Muscle of back (tissue), 11 donors: ENCODE results near the gene INHBB. TPM values are rescaled to one million over a fixed set of nuclear protein-coding genes. Genes with fewer than 3 reads are reported as not detected.
A peak's percentile ranks its signal among the peaks of the same experiment; 100 is the strongest.
"Not testable (repeated sequence)": the region's sequence is repeated elsewhere in the genome, so short reads cannot be mapped to it uniquely, and the experiment has no call there.

ENCODE experiments used
- DNase-seq, 3 donors: peaks; one replicate each; pipeline versions ENCODE4 v3.0.0 to v3.0.0-alpha.2; 2013
- polyA plus RNA-seq, 10 donors: library from polyadenylated mRNA; unstranded; fragments of 120-200 nt; gene quantifications; one replicate each; pipeline ENCODE4 v1.2.1, GENCODE V29; 2013; ENCODE audit not compliant: insufficient read length in 10 of 10

The INHBB gene
- polyA plus RNA-seq, 10 donors, result 0.43 to 2.3 (median 0.74) TPM

- DNase-seq, result no peak
Measured at GRCh38 chr2:120315367-120316033, 30.4 kb upstream of the INHBB start.

DNA sequence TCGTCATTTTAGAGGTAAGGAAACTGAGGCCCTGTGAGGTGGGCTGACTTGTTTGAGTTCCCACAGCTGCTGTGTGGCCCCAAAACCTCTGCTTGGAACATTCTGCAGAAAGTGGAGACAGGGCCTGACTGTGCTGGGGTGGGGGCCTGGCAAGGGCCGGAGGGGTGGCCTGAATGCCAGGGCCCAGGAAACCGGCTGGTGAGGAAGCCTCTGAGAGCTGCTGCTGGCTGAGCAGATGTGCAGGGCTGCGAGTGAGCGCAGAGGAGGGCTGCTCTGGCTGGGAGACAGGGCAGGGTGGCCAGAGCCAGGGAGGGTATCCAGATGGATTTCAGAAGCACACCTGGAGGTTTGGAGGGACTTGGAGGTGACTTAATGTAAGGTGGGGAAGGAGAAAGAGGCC is 29.9 kb upstream of the INHBB start:
- no peak for DNase-seq

- no peak for DNase-seq
Measured at GRCh38 chr2:120316528-120317179, 29.3 kb upstream of the INHBB start.

- DNase-seq, result no peak
Measured at GRCh38 chr2:120317180-120317533, 28.8 kb upstream of the INHBB start.

- no peak for DNase-seq
Measured at GRCh38 chr2:120317916-120318315, 28.0 kb upstream of the INHBB start.

- peak; percentile 51 to 89 (median 80) for DNase-seq
Measured at GRCh38 chr2:120318626-120319025, 27.3 kb upstream of the INHBB start.

GRCh38 chr2:120319123-120319522 is 26.8 kb upstream of the INHBB start:
- DNase-seq, result no peak

DNA sequence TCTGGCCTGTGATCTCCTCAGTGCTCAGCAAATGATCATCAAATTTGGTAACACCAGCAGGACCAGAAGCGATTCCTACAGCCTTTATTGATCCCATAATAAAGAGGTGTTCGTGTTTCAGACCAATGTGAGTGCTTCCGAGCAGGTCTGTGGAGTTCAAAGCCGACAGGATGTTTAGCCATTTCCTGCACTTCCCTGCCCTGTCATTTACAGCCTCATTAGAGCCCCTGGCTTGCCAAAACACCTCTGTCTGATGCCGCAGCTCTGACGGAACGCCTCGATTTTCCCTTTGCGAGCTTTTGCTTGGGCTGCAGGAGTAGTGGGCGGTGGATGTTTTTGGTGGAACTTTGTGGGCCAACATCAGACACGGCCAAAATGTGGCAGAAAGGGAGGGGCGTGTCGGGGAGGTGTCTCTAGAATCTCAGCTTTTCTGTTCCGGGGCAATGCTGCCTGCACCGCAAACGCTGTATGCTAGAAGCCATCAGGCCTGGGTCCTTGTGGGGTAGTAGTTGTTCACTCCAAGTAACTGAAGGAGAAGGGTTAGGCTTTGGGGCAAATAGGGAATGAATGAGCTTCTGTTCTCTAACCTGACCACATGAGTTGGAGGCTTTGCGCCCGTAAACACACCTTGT is 26.1 kb upstream of the INHBB start:
- no peak for DNase-seq

DNA sequence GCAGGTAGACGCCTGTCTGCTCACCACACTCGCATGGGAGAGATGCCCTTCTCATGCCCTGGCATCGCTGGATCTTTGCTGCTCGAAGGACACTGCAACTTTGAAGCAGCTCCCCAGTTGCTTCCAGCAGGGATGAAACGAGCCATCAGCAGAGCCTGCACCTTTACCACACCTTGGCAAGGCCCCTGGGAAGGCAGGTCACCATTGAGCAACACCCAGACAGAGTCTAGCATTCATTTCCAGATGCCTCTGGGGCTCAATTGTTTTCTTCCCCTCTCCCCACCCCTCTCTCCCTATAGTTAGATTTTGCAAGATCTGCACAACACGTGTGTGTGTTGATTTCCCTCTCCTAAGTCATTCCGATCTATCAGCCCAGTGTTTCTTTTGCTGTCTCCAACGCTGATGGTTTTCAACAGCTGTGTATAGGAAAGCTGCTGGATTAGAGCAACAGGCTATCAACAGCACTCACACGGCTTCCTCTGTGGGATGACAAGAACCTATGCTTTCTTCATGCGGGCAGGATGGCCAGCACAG is 25.6 kb upstream of the INHBB start:
- peak in 2 of 3 donors; percentile 54 to 72 for DNase-seq

GRCh38 chr2:120320887-120321556 is 24.9 kb upstream of the INHBB start:
- DNase-seq, result not testable (repeated sequence)

- no peak for DNase-seq
Measured at GRCh38 chr2:120321721-120322284, 24.1 kb upstream of the INHBB start.

DNA sequence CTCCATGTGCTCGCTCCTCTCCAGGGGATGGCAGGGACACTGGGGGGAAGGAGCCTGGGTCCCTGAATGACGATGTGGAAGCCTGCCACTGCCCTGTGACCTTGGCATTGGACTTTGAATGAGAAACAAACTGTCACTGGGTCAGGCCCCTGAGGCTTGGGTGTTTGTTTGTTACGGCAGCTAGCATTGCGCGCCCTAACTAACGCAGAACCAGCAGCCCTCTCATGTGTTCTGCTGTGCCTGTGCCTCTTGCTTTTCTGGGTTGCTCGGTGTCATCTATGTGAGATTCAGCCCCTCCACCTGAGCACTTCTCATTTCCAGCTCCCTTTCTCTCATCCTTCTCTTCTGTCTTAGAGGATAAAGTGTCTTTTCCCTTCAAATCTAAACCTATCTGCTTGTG is 23.6 kb upstream of the INHBB start:
- DNase-seq, result no peak

GRCh38 chr2:120323214-120323613 is 22.7 kb upstream of the INHBB start:
- DNase-seq, result peak; percentile 42 to 86 (median 59)

- DNase-seq, result no peak
Measured at GRCh38 chr2:120323807-120324399, 22.0 kb upstream of the INHBB start.

GRCh38 chr2:120324933-120325332 is 21.0 kb upstream of the INHBB start:
- no peak for DNase-seq

DNA sequence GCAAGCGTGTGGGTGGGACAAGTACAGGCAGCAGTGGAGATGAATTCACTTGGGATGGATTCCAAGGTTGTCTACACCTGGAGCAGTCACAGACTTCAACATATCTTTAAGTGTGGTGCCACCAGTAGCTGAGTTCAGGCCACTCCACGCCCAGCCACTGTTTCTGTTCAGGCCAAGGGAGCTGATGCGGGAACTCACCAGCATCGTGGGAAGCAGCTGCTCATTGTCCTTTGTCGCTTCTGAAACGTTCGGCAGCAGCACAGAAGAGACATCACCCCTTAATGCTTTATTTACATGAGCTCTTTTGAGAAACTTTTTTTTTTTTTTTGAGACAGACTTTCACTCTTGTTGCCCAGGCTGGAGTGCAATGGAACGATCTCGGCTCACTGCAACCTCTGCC is 19.9 kb upstream of the INHBB start:
- DNase-seq, result no peak

DNA sequence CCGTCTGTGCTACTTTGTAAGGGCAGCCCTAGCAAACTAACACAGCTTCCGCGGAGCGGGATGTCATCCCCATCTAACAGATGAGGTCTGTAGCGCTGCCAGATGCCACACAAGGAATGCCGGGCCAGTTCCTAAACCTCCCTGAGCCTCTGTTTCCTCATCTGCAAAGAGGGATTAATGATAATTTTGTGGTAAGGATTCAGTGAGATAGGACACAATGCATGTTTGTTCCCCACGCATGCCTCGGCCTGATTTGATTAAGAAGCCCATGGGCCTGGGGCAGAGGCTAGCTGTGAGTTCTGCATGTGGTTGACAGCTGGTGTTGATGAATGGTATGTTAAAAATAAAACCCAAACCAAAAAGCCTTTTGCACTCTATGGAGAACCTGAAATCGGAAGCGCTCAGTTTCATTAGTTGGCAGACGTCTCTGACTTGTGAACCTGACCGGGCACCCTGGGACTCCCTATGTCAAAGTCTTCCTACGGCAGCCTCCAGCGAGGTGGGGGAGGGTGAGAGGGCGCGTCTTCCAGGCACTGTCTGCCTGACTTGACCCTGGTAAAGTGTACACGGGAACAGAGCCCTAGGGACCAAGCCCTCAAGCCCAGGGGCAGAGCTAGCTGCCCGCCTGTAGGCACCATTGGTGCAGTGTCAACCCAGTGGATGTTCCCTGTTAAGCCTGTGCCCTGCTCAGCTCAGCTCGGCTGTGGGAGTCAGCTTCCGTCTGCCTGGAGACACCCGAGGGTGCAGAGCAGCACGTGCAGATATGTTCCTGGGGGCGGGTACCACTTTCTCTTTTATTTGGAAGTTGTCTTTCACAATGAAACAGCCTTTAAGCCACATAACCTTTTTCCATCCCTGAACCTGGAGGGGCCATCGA is 14.8 kb upstream of the INHBB start:
- no peak for DNase-seq

DNA sequence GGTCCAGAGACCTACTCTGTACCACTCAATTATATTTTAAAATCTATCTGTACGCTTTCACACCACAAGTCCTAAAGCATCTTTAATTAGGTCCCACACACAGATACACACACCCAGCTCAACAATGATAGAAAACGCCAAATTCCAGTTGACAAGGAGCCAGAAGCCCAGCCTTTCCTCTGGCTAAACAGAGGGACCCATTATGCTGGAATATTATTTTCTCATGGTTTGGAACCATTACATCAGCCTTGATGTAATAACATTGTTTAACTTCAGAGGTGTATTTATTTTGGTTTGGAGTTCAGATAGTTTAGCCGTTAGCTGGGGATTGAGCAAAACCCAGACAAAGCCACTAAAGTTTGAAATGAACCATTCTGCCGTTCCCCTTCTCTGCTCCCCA is 14.0 kb upstream of the INHBB start:
- no peak for DNase-seq

- DNase-seq, result no peak
Measured at GRCh38 chr2:120332384-120332783, 13.6 kb upstream of the INHBB start.

- DNase-seq, result no peak
Measured at GRCh38 chr2:120334068-120334467, 11.9 kb upstream of the INHBB start.

GRCh38 chr2:120336749-120337148 is 9.2 kb upstream of the INHBB start:
- DNase-seq, result no peak
